ENCODE measurements around the gene CASKIN2. TPM values are rescaled to one million over a fixed set of nuclear protein-coding genes. Genes with fewer than 3 reads are reported as not detected.

The CASKIN2 gene
- total RNA-seq, 6 experiments from 2014 or later = 17.5 to 25.3 (median 21.5) TPM

GRCh38 chr17:75544250-75544649 lies 28.9 kb upstream of the CASKIN2 start:
- H3K4me3 Mint-ChIP-seq = no peak overlapping the region
- H3K36me3 Mint-ChIP-seq (ENCODE audit: low read depth) = no peaks in the 10 kb centered on the region
- H3K27ac Mint-ChIP-seq = no peak overlapping the region
- no peaks in the 10 kb centered on the region for H3K9me3 Mint-ChIP-seq
- DNase-seq = no peak
- H3K27me3 Mint-ChIP-seq (ENCODE audit: insufficient read depth) = peaks cover 38% of the 10 kb centered on the region
- H3K4me1 Mint-ChIP-seq (ENCODE audit: low read depth) = no peaks in the 10 kb centered on the region
- TF ChIP-seq, protein P1, sequence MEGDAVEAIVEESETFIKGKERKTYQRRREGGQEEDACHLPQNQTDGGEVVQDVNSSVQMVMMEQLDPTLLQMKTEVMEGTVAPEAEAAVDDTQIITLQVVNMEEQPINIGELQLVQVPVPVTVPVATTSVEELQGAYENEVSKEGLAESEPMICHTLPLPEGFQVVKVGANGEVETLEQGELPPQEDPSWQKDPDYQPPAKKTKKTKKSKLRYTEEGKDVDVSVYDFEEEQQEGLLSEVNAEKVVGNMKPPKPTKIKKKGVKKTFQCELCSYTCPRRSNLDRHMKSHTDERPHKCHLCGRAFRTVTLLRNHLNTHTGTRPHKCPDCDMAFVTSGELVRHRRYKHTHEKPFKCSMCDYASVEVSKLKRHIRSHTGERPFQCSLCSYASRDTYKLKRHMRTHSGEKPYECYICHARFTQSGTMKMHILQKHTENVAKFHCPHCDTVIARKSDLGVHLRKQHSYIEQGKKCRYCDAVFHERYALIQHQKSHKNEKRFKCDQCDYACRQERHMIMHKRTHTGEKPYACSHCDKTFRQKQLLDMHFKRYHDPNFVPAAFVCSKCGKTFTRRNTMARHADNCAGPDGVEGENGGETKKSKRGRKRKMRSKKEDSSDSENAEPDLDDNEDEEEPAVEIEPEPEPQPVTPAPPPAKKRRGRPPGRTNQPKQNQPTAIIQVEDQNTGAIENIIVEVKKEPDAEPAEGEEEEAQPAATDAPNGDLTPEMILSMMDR (IDR thresholded peaks at IDR 0.05) = no peak

- DNase-seq = no peak
- Mint-ChIP-seq H3K9me3 (no peaks in the 10 kb centered on the region), H3K4me3 (no peak overlapping the region), H3K4me1 (ENCODE audit: low read depth) (no peaks in the 10 kb centered on the region), H3K27me3 (ENCODE audit: insufficient read depth) (peaks cover 45% of the 10 kb centered on the region), H3K27ac (no peak overlapping the region), H3K36me3 (ENCODE audit: low read depth) (no peaks in the 10 kb centered on the region)
- TF ChIP-seq, protein P1 (IDR thresholded peaks at IDR 0.05) = no peak
Measured at GRCh38 chr17:75542728-75543336, 27.5 kb upstream of the CASKIN2 start.

DNA sequence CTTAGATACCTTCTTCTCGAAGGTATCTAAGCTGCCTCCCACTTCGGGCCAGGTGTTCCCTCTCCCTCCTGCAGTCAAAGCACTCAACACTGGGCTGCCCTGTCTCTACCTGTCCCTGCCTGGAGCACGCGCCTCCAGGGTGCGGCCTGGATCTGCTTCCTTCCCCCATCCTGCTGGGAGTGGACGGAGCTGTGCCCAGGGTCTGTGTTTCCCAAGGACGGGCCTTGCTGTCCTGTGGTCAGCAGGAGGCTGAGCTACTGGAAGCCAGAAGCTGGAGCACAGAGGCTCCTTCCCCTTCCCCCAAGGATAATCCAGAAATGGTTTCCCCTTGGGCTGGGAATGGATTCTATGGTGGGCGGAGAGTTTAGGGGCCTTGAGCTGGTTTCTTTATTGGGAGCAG lies 26.9 kb upstream of the CASKIN2 start:
- H3K27me3 Mint-ChIP-seq (ENCODE audit: insufficient read depth) = peaks cover 44% of the 10 kb centered on the region
- H3K4me1 Mint-ChIP-seq (ENCODE audit: low read depth) = no peaks in the 10 kb centered on the region
- H3K27ac Mint-ChIP-seq = no peak overlapping the region

DNA sequence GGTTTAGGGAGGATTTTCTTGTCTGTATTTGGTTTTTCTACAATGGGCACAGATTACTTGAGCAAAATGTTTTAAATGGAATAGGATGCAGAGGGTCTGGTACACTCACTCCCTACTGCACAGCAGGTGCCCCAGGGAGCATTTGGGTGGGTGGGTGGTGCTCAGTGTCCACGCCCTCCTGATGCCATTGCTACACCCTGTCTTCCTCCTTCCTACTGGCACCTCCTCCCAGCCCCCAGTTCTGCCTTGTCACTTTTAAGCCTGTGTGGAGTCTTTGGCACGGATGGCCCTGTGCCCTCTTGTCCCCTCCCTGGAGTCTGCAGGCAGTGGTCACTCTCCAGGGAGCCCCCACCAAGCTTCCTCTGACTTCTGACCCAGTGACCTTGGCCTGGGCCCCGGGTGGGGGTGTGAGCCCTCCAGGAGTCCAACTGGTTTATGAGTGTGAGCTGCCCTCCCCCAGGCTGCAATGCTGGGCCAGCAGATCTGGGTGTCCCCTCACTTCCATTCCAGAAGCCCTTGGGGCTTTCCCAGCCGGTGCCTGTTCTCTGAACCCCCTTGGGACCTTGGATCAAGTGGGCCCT lies 25.7 kb upstream of the CASKIN2 start:
- DNase-seq = no peak
- Mint-ChIP-seq H3K27me3 (ENCODE audit: insufficient read depth) (peaks cover 46% of the 10 kb centered on the region), H3K4me3 (no peak overlapping the region), H3K27ac (no peak overlapping the region), H3K36me3 (ENCODE audit: low read depth) (no peaks in the 10 kb centered on the region), H3K4me1 (ENCODE audit: low read depth) (no peaks in the 10 kb centered on the region), H3K9me3 (no peaks in the 10 kb centered on the region)
- TF ChIP-seq, protein P1 (IDR thresholded peaks at IDR 0.05) = no peak

More for the DNA sequence above, 26.9 kb upstream of the CASKIN2 start:
- no peak for DNase-seq
- H3K4me3 Mint-ChIP-seq = no peak overlapping the region
- no peaks in the 10 kb centered on the region for H3K9me3 Mint-ChIP-seq
- no peaks in the 10 kb centered on the region for H3K36me3 Mint-ChIP-seq (ENCODE audit: low read depth)
- TF ChIP-seq, protein P1 (IDR thresholded peaks at IDR 0.05) = no peak

DNA sequence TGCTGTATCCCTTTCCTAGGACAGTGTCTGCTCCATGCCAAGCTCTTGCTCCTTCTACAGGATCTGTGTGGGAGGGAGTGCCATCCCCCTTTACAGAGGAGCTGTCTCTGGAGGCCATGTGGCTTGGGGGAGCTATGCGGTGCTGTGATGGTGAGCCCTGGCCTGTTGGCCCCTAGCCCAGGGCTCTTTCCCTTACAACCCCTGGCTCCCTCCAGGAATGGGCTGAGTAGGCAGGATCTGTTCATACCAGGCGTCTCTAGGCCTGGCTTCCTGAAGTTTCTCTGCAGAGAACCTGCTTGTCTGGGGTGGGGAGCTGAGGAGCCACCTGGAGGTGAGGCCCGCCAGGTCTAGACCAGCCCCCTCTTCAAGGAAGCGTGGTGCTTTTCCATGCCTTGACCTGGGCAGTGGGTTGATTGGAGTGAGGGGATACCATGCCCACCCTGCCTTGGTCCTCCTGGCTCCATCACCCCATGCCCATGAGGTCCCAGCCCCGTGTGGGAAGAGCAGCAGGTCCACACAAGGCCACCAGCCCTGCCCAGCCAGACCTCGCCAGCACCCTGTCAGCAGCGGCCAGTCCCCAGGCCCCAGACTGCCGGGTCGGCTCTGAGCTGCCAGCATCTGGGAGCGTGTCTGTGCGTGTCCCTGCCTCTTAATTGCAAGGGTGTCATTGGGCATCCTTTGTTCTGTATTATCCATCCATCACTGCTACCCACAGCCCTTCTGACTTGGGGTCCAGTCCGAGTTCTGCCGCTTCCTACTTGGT lies 24.8 kb upstream of the CASKIN2 start:
- Mint-ChIP-seq H3K9me3 (no peaks in the 10 kb centered on the region), H3K36me3 (ENCODE audit: low read depth) (no peaks in the 10 kb centered on the region), H3K27ac (no peak overlapping the region), H3K27me3 (ENCODE audit: insufficient read depth) (peaks cover 42% of the 10 kb centered on the region), H3K4me1 (ENCODE audit: low read depth) (no peaks in the 10 kb centered on the region), H3K4me3 (no peak overlapping the region)
- DNase-seq = no peak
- TF ChIP-seq, protein P1 (IDR thresholded peaks at IDR 0.05) = no peak

Measured in HFFc6 (cell line).